H7 (cell line): ENCODE measurements around the gene TMEM190. TPM values are rescaled to one million over a fixed set of nuclear protein-coding genes. Genes with fewer than 3 reads are reported as not detected.

Source experiments
- DNase-seq: peaks from one replicate; pipeline ENCODE4 v3.0.0; 2012
- H3K27me3 ChIP-seq: 2 replicates; pipeline ENCODE4 v1.6.0; 2011; ENCODE audit warnings: mild to moderate bottlenecking, low read length; ENCODE audit not compliant: control insufficient read depth, insufficient read depth
- H3K36me3 ChIP-seq: replicated peaks from 2 replicates; pipeline ENCODE4 v1.5.1; 2011; ENCODE audit warnings: low read length; ENCODE audit not compliant: control insufficient read depth, insufficient read depth
- H3K4me3 ChIP-seq: 2 replicates; pipeline ENCODE4 v1.5.1; 2011; ENCODE audit warnings: low read depth, mild to moderate bottlenecking, control low read depth, low read length, moderate library complexity; ENCODE audit not compliant: insufficient read depth
- total RNA-seq: library from RNA; depleted of rRNA; stranded (reverse); fragments of >200 nt; shearing (Covaris generic); gene quantifications from 2 replicates; pipeline ENCODE4 v1.2.3, GENCODE V29; 2014

Gene TMEM190
- total RNA-seq, 1 experiment from 2014 or later: not detected

GRCh38 chr19:55345818-55346724 is 30.6 kb upstream of the TMEM190 start:
- Histone ChIP-seq H3K36me3 (peaks cover 17% of the 10 kb centered on the region), H3K27me3 (peaks cover 2% of the 10 kb centered on the region; the same call in 1 of the 2 replicates), H3K4me3 (no peak overlapping the region)
- peak; percentile 55 for DNase-seq

GRCh38 chr19:55346725-55347441 is 29.7 kb upstream of the TMEM190 start:
- H3K36me3 ChIP-seq: peaks cover 14% of the 10 kb centered on the region
- DNase-seq: peak; percentile 61

GRCh38 chr19:55347442-55348009 is 29.1 kb upstream of the TMEM190 start:
- Histone ChIP-seq H3K36me3 (peaks cover 13% of the 10 kb centered on the region), H3K27me3 (peaks cover 15% of the 10 kb centered on the region), H3K4me3 (no peak overlapping the region)
- peak; percentile 65 for DNase-seq

More at GRCh38 chr19:55346725-55347441, 29.7 kb upstream of the TMEM190 start:
- Histone ChIP-seq H3K27me3 (peaks cover 8% of the 10 kb centered on the region), H3K4me3 (no peak overlapping the region)

GRCh38 chr19:55348317-55349034 is 28.1 kb upstream of the TMEM190 start:
- DNase-seq: peak; percentile 81
- H3K36me3 ChIP-seq: peaks cover 4% of the 10 kb centered on the region
- peaks cover 24% of the 10 kb centered on the region for H3K27me3 ChIP-seq
- H3K4me3 ChIP-seq: peak overlapping the region; percentile 11

- peaks cover 1% of the 10 kb centered on the region for H3K36me3 ChIP-seq
- peak; percentile 43 for DNase-seq
- H3K4me3 ChIP-seq: no peak overlapping the region
- H3K27me3 ChIP-seq: peaks cover 45% of the 10 kb centered on the region
Measured at GRCh38 chr19:55350620-55351315, 25.9 kb upstream of the TMEM190 start.

GRCh38 chr19:55352040-55352439 is 24.6 kb upstream of the TMEM190 start:
- Histone ChIP-seq H3K27me3 (peaks cover 50% of the 10 kb centered on the region), H3K36me3 (peaks cover 1% of the 10 kb centered on the region; the same call in 1 of the 2 replicates), H3K4me3 (no peak overlapping the region)
- DNase-seq: peak; percentile 36

GRCh38 chr19:55352549-55353145 is 24.0 kb upstream of the TMEM190 start:
- Histone ChIP-seq H3K36me3 (no peaks in the 10 kb centered on the region), H3K4me3 (no peak overlapping the region), H3K27me3 (peaks cover 52% of the 10 kb centered on the region)
- DNase-seq: peak; percentile 43

- Histone ChIP-seq H3K36me3 (no peaks in the 10 kb centered on the region), H3K27me3 (peaks cover 52% of the 10 kb centered on the region), H3K4me3 (peak overlapping the region; percentile 54)
- DNase-seq: no peak
Measured at GRCh38 chr19:55353356-55353802, 23.2 kb upstream of the TMEM190 start.

GRCh38 chr19:55353803-55354697 is 22.6 kb upstream of the TMEM190 start:
- peak; percentile 99 for DNase-seq
- Histone ChIP-seq H3K27me3 (peaks cover 52% of the 10 kb centered on the region), H3K36me3 (no peaks in the 10 kb centered on the region), H3K4me3 (peak overlapping the region; percentile 54)

- no peaks in the 10 kb centered on the region for H3K36me3 ChIP-seq
- peaks cover 52% of the 10 kb centered on the region for H3K27me3 ChIP-seq
- DNase-seq: peak; percentile 93
- peak within 1 kb of the TSS; percentile 54 for H3K4me3 ChIP-seq
Measured at GRCh38 chr19:55354698-55355212, 21.9 kb upstream of the TMEM190 start, which contains the start of gene COX6B2. TSS of gene COX6B2 (minus strand) at chr19:55354719. CDS start at chr19:55354521, 198 bp downstream.

GRCh38 chr19:55355213-55355821 is 21.3 kb upstream of the TMEM190 start:
- H3K36me3 ChIP-seq: no peaks in the 10 kb centered on the region
- DNase-seq: no peak
- H3K4me3 ChIP-seq: no peak overlapping the region
- peaks cover 52% of the 10 kb centered on the region for H3K27me3 ChIP-seq

- peak; percentile 39 for DNase-seq
- peaks cover 28% of the 10 kb centered on the region for H3K27me3 ChIP-seq
- H3K4me3 ChIP-seq: no peak overlapping the region
- no peaks in the 10 kb centered on the region for H3K36me3 ChIP-seq
Measured at GRCh38 chr19:55358493-55358892, 18.1 kb upstream of the TMEM190 start.
